WTC11 (cell line): ENCODE measurements around the gene EIF2B4. TPM values are rescaled to one million over a fixed set of nuclear protein-coding genes. Genes with fewer than 3 reads are reported as not detected.
A peak's percentile ranks its signal among the peaks of the same experiment; 100 is the strongest.

ENCODE experiments used
- ATAC-seq: fragments of 200-7000 bp; cut with Tn5 transposase; 2 replicates; pipeline ENCODE4 v1.10.0; 2021; ENCODE audit warnings: mild to moderate bottlenecking, moderate library complexity
- CTCF ChIA-PET: fragments of 300-600 bp; sonication (Branson Sonifier 250); formaldehyde crosslinking; loops from one replicate; lab custom pipeline; 2021; ENCODE audit warnings: antibody characterized with exemption; lab: Charles Lee
- POLR2A ChIA-PET: fragments of 350-600 bp; sonication (Branson Sonifier 250); formaldehyde crosslinking; loops from one replicate; lab custom pipeline; 2021; ENCODE audit warnings: antibody characterized with exemption; lab: Charles Lee
- DNase-seq: peaks from one replicate; pipeline ENCODE4 v3.0.0; 2021; ENCODE audit warnings: low spot score
- H3K27ac Mint-ChIP-seq: 2 replicates; pipeline ENCODE4 v1.8.0; 2021; ENCODE audit warnings: mixed read lengths
- H3K27me3 Mint-ChIP-seq: 2 replicates; pipeline ENCODE4 v1.8.0; 2021; ENCODE audit warnings: low read depth, mild to moderate bottlenecking, moderate library complexity, mixed read lengths
- H3K36me3 Mint-ChIP-seq: 2 replicates; pipeline ENCODE4 v1.8.0; 2021; ENCODE audit warnings: mixed read lengths
- H3K4me1 Mint-ChIP-seq: 2 replicates; pipeline ENCODE4 v1.8.0; 2022; ENCODE audit warnings: mixed read lengths
- H3K4me3 Mint-ChIP-seq: 2 replicates; pipeline ENCODE4 v1.8.0; 2021; ENCODE audit warnings: mild to moderate bottlenecking, moderate library complexity, mixed read lengths
- H3K9me3 Mint-ChIP-seq: 2 replicates; pipeline ENCODE4 v1.8.0; 2021; ENCODE audit warnings: mixed read lengths
- ARID4B ChIP-seq: sonication (generic); formaldehyde crosslinking; IDR thresholded peaks from 2 replicates; pipeline ENCODE4 v1.8.0; 2023; ENCODE audit warnings: missing genetic modification reagents, mild to moderate bottlenecking, borderline replicate concordance
- CREM ChIP-seq: sonication (generic); formaldehyde crosslinking; IDR thresholded peaks from 2 replicates; pipeline ENCODE4 v1.8.1; 2022; ENCODE audit warnings: mild to moderate bottlenecking, missing genetic modification reagents, moderate library complexity
- ERG ChIP-seq: fragments of 250-450 bp; sonication (Bioruptor Pico); IDR thresholded peaks from 2 replicates; pipeline ENCODE4 v1.8.0; 2021; ENCODE audit warnings: mild to moderate bottlenecking
- ETV6 ChIP-seq: sonication (generic); formaldehyde crosslinking; IDR thresholded peaks from 2 replicates; pipeline ENCODE4 v1.8.1; 2022; ENCODE audit warnings: mild to moderate bottlenecking, missing genetic modification reagents
- HMGA2 ChIP-seq: fragments of 250-450 bp; sonication (Bioruptor Pico); IDR thresholded peaks from 2 replicates; pipeline ENCODE4 v1.4.0; 2021; ENCODE audit warnings: mild to moderate bottlenecking, moderate library complexity
- KAT7 ChIP-seq: sonication (generic); formaldehyde crosslinking; IDR thresholded peaks from 2 replicates; pipeline ENCODE4 v1.8.1; 2023; ENCODE audit warnings: missing genetic modification reagents, mild to moderate bottlenecking, borderline replicate concordance
- MYBL2 ChIP-seq: sonication (generic); formaldehyde crosslinking; IDR thresholded peaks from 2 replicates; pipeline ENCODE4 v1.8.1; 2023; ENCODE audit warnings: mild to moderate bottlenecking, moderate library complexity, missing genetic modification reagents
- NFE2L1 ChIP-seq: sonication (generic); formaldehyde crosslinking; IDR thresholded peaks from 2 replicates; pipeline ENCODE4 v1.8.1; 2023; ENCODE audit warnings: missing genetic modification reagents
- NR3C1 ChIP-seq: sonication (generic); formaldehyde crosslinking; conservative IDR thresholded peaks from 2 replicates; pipeline ENCODE4 v1.8.1; 2023; ENCODE audit warnings: low read depth, mild to moderate bottlenecking, missing genetic modification reagents
- SOX15 ChIP-seq: fragments of 250-450 bp; sonication (Bioruptor Pico); IDR thresholded peaks from 2 replicates; pipeline ENCODE4 v1.9.0; 2021; ENCODE audit warnings: mild to moderate bottlenecking
- TEAD4 ChIP-seq: sonication (generic); formaldehyde crosslinking; IDR thresholded peaks from 2 replicates; pipeline ENCODE4 v1.8.0; 2022; ENCODE audit warnings: mild to moderate bottlenecking, missing genetic modification reagents
- ZNF396 ChIP-seq: fragments of 250-450 bp; sonication (Bioruptor Pico); IDR thresholded peaks from 2 replicates; pipeline ENCODE4 v1.8.0; 2021; ENCODE audit warnings: mild to moderate bottlenecking, moderate library complexity, borderline replicate concordance
- ZNF416 ChIP-seq: fragments of 250-450 bp; sonication (Bioruptor Pico); IDR thresholded peaks from 2 replicates; pipeline ENCODE4 v1.9.0; 2021; ENCODE audit warnings: mild to moderate bottlenecking, inconsistent platforms
- ZNF423 ChIP-seq: fragments of 250-450 bp; sonication (Bioruptor Pico); IDR thresholded peaks from 2 replicates; pipeline ENCODE4 v2.1.2; 2022; ENCODE audit warnings: mild to moderate bottlenecking, moderate library complexity
- total RNA-seq: library from RNA; stranded (reverse); gene quantifications from 3 replicates; pipeline ENCODE4 v1.2.3, GENCODE V29; 2021
- TF ChIP-seq, protein P1 (sequence below): fragments of 200-600 bp; IDR thresholded peaks from 2 replicates; pipeline ENCODE4 v1.8.0; 2022; ENCODE audit warnings: antibody characterized with exemption
- TF ChIP-seq, protein P2 (sequence below): sonication (generic); formaldehyde crosslinking; IDR thresholded peaks from 2 replicates; pipeline ENCODE4 v1.8.0; 2022; ENCODE audit warnings: mild to moderate bottlenecking, missing genetic modification reagents

EIF2B4 gene
- total RNA-seq, 1 experiment from 2014 or later = 49.1 TPM

DNA sequence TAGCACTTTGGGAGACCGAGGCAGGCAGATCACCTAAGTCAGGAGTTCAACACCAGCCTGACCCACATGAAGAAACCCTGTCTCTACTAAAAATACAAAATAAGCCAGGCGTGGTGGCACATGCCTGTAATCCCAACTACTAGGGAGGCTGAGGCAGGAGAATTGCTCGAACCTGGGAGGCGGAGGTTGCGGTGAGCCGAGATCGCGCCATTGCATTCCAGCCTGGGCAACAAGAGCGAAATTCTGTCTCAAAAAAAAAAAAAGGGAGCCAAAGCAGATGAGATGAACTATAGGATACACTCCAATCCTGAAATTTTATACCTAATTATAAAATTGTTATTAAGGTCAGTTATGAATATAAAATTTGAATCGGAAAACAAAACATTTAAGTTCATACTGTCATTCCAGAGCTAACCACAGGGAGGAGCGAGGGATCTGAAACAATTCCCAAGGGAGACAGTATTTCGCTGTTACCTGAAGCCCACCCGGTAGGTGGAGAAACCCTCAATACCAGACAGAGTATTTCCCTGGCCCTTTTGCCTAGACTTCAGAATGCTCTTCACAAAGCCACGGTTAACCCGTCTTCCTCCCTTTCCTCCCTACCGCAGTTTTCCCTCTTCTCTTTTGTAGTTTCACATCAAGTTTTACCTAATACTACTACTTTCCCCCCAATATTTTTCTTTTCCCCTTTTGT lies 37.8 kb upstream of the EIF2B4 start:
- DNase-seq = peak; percentile 51
- POLR2A ChIA-PET = interaction anchor here (0.6 to 1.5 kb wide), 4 partner anchors 23 to 390 kb away, joined by 3 to 5 read pairs (median 3); partner anchors contain the start of genes CCDC121 and GPN1
- no peak for TF ChIP-seq HMGA2 (CRISPR knock-in tag)
- TF ChIP-seq, protein P1, sequence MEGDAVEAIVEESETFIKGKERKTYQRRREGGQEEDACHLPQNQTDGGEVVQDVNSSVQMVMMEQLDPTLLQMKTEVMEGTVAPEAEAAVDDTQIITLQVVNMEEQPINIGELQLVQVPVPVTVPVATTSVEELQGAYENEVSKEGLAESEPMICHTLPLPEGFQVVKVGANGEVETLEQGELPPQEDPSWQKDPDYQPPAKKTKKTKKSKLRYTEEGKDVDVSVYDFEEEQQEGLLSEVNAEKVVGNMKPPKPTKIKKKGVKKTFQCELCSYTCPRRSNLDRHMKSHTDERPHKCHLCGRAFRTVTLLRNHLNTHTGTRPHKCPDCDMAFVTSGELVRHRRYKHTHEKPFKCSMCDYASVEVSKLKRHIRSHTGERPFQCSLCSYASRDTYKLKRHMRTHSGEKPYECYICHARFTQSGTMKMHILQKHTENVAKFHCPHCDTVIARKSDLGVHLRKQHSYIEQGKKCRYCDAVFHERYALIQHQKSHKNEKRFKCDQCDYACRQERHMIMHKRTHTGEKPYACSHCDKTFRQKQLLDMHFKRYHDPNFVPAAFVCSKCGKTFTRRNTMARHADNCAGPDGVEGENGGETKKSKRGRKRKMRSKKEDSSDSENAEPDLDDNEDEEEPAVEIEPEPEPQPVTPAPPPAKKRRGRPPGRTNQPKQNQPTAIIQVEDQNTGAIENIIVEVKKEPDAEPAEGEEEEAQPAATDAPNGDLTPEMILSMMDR = peak; percentile 64
- no peak for TF ChIP-seq ZNF396 (CRISPR knock-in tag)

GRCh38 chr2:27400348-27401135 lies 30.4 kb upstream of the EIF2B4 start:
- Mint-ChIP-seq H3K4me3 (no peak overlapping the region), H3K9me3 (no peaks in the 10 kb centered on the region), H3K4me1 (peaks cover 3% of the 10 kb centered on the region), H3K36me3 (peaks cover 7% of the 10 kb centered on the region), H3K27ac (peak overlapping the region; percentile 39), H3K27me3 (no peaks in the 10 kb centered on the region)
- POLR2A ChIA-PET = no interaction called here
- CTCF ChIA-PET = no interaction called here
- TF ChIP-seq ETV6 (CRISPR knock-in tag) (no peak), SOX15 (CRISPR knock-in tag) (no peak), NFE2L1 (CRISPR knock-in tag) (no peak), NR3C1 (CRISPR knock-in tag) (no peak), KAT7 (CRISPR knock-in tag) (no peak), ZNF423 (CRISPR knock-in tag) (no peak), MYBL2 (CRISPR knock-in tag) (no peak), CREM (CRISPR knock-in tag) (no peak), TEAD4 (CRISPR knock-in tag) (no peak), ARID4B (CRISPR knock-in tag) (no peak), ERG (CRISPR knock-in tag) (no peak), ZNF416 (no peak)
- TF ChIP-seq, protein P1 = no peak
- TF ChIP-seq, protein P2, sequence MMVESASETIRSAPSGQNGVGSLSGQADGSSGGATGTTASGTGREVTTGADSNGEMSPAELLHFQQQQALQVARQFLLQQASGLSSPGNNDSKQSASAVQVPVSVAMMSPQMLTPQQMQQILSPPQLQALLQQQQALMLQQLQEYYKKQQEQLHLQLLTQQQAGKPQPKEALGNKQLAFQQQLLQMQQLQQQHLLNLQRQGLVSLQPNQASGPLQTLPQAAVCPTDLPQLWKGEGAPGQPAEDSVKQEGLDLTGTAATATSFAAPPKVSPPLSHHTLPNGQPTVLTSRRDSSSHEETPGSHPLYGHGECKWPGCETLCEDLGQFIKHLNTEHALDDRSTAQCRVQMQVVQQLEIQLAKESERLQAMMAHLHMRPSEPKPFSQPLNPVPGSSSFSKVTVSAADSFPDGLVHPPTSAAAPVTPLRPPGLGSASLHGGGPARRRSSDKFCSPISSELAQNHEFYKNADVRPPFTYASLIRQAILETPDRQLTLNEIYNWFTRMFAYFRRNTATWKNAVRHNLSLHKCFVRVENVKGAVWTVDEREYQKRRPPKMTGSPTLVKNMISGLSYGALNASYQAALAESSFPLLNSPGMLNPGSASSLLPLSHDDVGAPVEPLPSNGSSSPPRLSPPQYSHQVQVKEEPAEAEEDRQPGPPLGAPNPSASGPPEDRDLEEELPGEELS (CRISPR knock-in tag) = no peak
- ATAC-seq (no peak), DNase-seq (no peak)

More for the DNA sequence above, 37.8 kb upstream of the EIF2B4 start:
- peaks cover 18% of the 10 kb centered on the region for H3K4me1 Mint-ChIP-seq
- peaks cover 13% of the 10 kb centered on the region for H3K27me3 Mint-ChIP-seq
- peaks cover 13% of the 10 kb centered on the region for H3K36me3 Mint-ChIP-seq
- peaks cover 8% of the 10 kb centered on the region for H3K9me3 Mint-ChIP-seq
- peak; percentile 55 for ATAC-seq
- H3K27ac Mint-ChIP-seq = peak overlapping the region; percentile 97
- CTCF ChIA-PET = interaction anchor here (0.6 to 3.9 kb wide), 6 partner anchors 9 to 275 kb away, joined by 3 to 52 read pairs (median 4); partner anchors contain the start of gene NRBP1
- H3K4me3 Mint-ChIP-seq = peak overlapping the region; percentile 84
